Osteoblast (primary cell): ENCODE measurements around the gene SLC12A8. TPM values are rescaled to one million over a fixed set of nuclear protein-coding genes. Genes with fewer than 3 reads are reported as not detected.

Source experiments
- DNase-seq: peaks from one replicate; pipeline ENCODE4 v3.0.0; 2011; ENCODE audit warnings: low spot score, mixed read lengths; ENCODE audit not compliant: insufficient read length; ENCODE audit errors: missing footprints
- H2AFZ ChIP-seq: 2 replicates; pipeline ENCODE4 v1.6.0; 2011; ENCODE audit warnings: mild to moderate bottlenecking, low read length
- H3K27ac ChIP-seq: 2 replicates; pipeline ENCODE4 v1.5.1; 2011; ENCODE audit warnings: mild to moderate bottlenecking, low read depth, low read length, moderate library complexity
- H3K27me3 ChIP-seq: 2 replicates; pipeline ENCODE4 v1.6.0; 2012; ENCODE audit warnings: mild to moderate bottlenecking, control low read depth, inconsistent platforms, low read length, moderate library complexity; ENCODE audit not compliant: insufficient read depth
- H3K36me3 ChIP-seq: 2 replicates; pipeline ENCODE4 v1.5.1; 2011; ENCODE audit warnings: mild to moderate bottlenecking, low read length, control low read depth, moderate library complexity; ENCODE audit not compliant: insufficient read depth
- H3K4me1 ChIP-seq: 2 replicates; pipeline ENCODE4 v1.5.1; 2011; ENCODE audit warnings: mild to moderate bottlenecking, low read length, control low read depth, moderate library complexity; ENCODE audit not compliant: insufficient read depth
- H3K4me2 ChIP-seq: 2 replicates; pipeline ENCODE4 v1.6.0; 2011; ENCODE audit warnings: mild to moderate bottlenecking, low read length; ENCODE audit not compliant: insufficient read depth
- H3K4me3 ChIP-seq: fragments of 200-600 bp; sonication (generic); 3 replicates; pipeline ENCODE4 v1.5.1; 2012; ENCODE audit warnings: mild to moderate bottlenecking, low read length, inconsistent platforms; ENCODE audit not compliant: insufficient read depth
- H3K79me2 ChIP-seq: 2 replicates; pipeline ENCODE4 v1.6.0; 2012; ENCODE audit warnings: mild to moderate bottlenecking, low read length, control low read depth, inconsistent platforms; ENCODE audit not compliant: insufficient read depth
- H3K9me3 ChIP-seq: 2 replicates; pipeline ENCODE4 v1.5.1; 2011; ENCODE audit warnings: low read depth, low read length, control low read depth
- H4K20me1 ChIP-seq: 2 replicates; pipeline ENCODE4 v1.6.0; 2012; ENCODE audit warnings: mild to moderate bottlenecking, low read length, control low read depth; ENCODE audit not compliant: insufficient read depth
- CTCF ChIP-seq: IDR thresholded peaks from 2 replicates; pipeline ENCODE4 v1.5.1; 2011; ENCODE audit warnings: mild to moderate bottlenecking, low read depth, low read length, moderate library complexity; ENCODE audit errors: extremely low read depth
- total RNA-seq: library from RNA; depleted of rRNA; stranded (reverse); fragments of >200 nt; gene quantifications from 2 replicates; pipeline ENCODE4 v1.2.3, GENCODE V29; 2012

The SLC12A8 gene
- total RNA-seq, 1 donor = 36.2 TPM

- Histone ChIP-seq H3K4me2 (peak overlapping the region; percentile 61), H3K27ac (peak overlapping the region; percentile 94)
- TF ChIP-seq CTCF = no peak
These were observed 101.6 kb downstream of the SLC12A8 start for GRCh38 chr3:125110876-125111480.

GRCh38 chr3:125110016-125110875, 102.3 kb downstream of the SLC12A8 start:
- H2AFZ ChIP-seq = peak overlapping the region; percentile 19
- no peaks in the 10 kb centered on the region for H3K9me3 ChIP-seq
- H3K4me1 ChIP-seq = peaks cover 48% of the 10 kb centered on the region
- no peaks in the 10 kb centered on the region for H4K20me1 ChIP-seq
- H3K27ac ChIP-seq = peak overlapping the region; percentile 94
- no peak for DNase-seq
- peak overlapping the region; percentile 8 for H3K4me3 ChIP-seq
- no peaks in the 10 kb centered on the region for H3K79me2 ChIP-seq
- TF ChIP-seq CTCF = no peak
- H3K27me3 ChIP-seq = no peaks in the 10 kb centered on the region
- H3K36me3 ChIP-seq = no peaks in the 10 kb centered on the region
- H3K4me2 ChIP-seq = peak overlapping the region; percentile 61

More at GRCh38 chr3:125110876-125111480, 101.6 kb downstream of the SLC12A8 start:
- Histone ChIP-seq H3K36me3 (no peaks in the 10 kb centered on the region), H3K4me3 (no peak overlapping the region), H3K9me3 (no peaks in the 10 kb centered on the region), H3K27me3 (no peaks in the 10 kb centered on the region), H4K20me1 (no peaks in the 10 kb centered on the region), H2AFZ (no peak overlapping the region), H3K79me2 (no peaks in the 10 kb centered on the region), H3K4me1 (peaks cover 55% of the 10 kb centered on the region)
- DNase-seq = peak; percentile 66

- H3K27me3 ChIP-seq = no peaks in the 10 kb centered on the region
- no peaks in the 10 kb centered on the region for H3K9me3 ChIP-seq
- no peak overlapping the region for H2AFZ ChIP-seq
- H3K36me3 ChIP-seq = no peaks in the 10 kb centered on the region
- no peak for DNase-seq
- H4K20me1 ChIP-seq = no peaks in the 10 kb centered on the region
- H3K4me1 ChIP-seq = peaks cover 46% of the 10 kb centered on the region
- peak overlapping the region; percentile 61 for H3K4me2 ChIP-seq
- no peak for TF ChIP-seq CTCF
- peak overlapping the region; percentile 94 for H3K27ac ChIP-seq
- no peaks in the 10 kb centered on the region for H3K79me2 ChIP-seq
- peak overlapping the region; percentile 8 for H3K4me3 ChIP-seq
These were observed 103.0 kb downstream of the SLC12A8 start for GRCh38 chr3:125109536-125109925.
